Body of pancreas (tissue), 4 donors: ENCODE measurements around the gene NDUFAF3. TPM values are rescaled to one million over a fixed set of nuclear protein-coding genes. Genes with fewer than 3 reads are reported as not detected.

ENCODE experiments used
- ATAC-seq: fragments of 150-250 bp; one replicate; pipeline ENCODE4 v1.9.1; 2016
- DNase-seq, 4 donors: peaks; one replicate each; pipeline ENCODE4 v3.0.0-alpha.2; 2019
- H3K27ac ChIP-seq, 4 donors: fragments of 200-600 bp; sonication (generic); 1 replicate in 3 of 4; 2 replicates in 1 of 4; pipeline versions ENCODE4 v1.5.1 to v1.6.1; 2016 to 2019; ENCODE audit warnings: mild to moderate bottlenecking in 1 of 4, mixed read lengths in 1 of 4, moderate library complexity in 1 of 4
- H3K27me3 ChIP-seq, 2 donors: fragments of 200-600 bp; sonication (generic); one replicate each; pipeline ENCODE4 v1.6.0; 2016; ENCODE audit warnings: mild to moderate bottlenecking in 1 of 2
- H3K36me3 ChIP-seq, 2 donors: fragments of 200-600 bp; sonication (generic); replicated peaks in 1 of 2; 2 replicates each; pipeline ENCODE4 v1.5.1; 2016; ENCODE audit warnings: low read depth in 2 of 2; ENCODE audit not compliant: insufficient read depth in 1 of 2
- H3K4me1 ChIP-seq: fragments of 200-600 bp; sonication (generic); one replicate; pipeline ENCODE4 v1.6.0; 2016
- H3K4me3 ChIP-seq, 2 donors: fragments of 200-600 bp; sonication (generic); 1 replicate in 1 of 2; 2 replicates in 1 of 2; pipeline ENCODE4 v1.5.1; 2016 to 2019
- H3K9me3 ChIP-seq, 3 donors: fragments of 200-600 bp; sonication (generic); 1 replicate in 2 of 3; 2 replicates in 1 of 3; pipeline ENCODE4 v1.5.1; 2016
- CTCF ChIP-seq, 7 experiments: fragments of 450-650 bp in 4 of 7; fragments of 200-600 bp in 3 of 7; sonication (generic) in 3 of 7; IDR thresholded peaks; one replicate each; pipeline ENCODE4 v1.5.1; 2016 to 2019; ENCODE audit warnings: antibody characterized with exemption in 7 of 7
- POLR2A ChIP-seq, 3 donors: fragments of 450-650 bp; IDR thresholded peaks; one replicate each; pipeline ENCODE4 v1.6.1; 2016; ENCODE audit warnings: antibody characterized with exemption in 3 of 3, mild to moderate bottlenecking in 2 of 3
- WGBS, 2 donors: methylation state at CpG; one replicate each; pipeline ENCODE4 v1.1.5; 2017; 5-methylcytosine and 5-hydroxymethylcytosine counted together
- intact Hi-C: fragments of 100-400 bp; cut with DNase I; formaldehyde crosslinking; loops from one replicate; pipeline ENCODE4 v1.15.1; 2023
- total RNA-seq, 2 donors: library from RNA; depleted of rRNA; stranded (reverse); fragments of >200 nt; gene quantifications; one replicate each; pipeline ENCODE4 v1.1.0, GENCODE V29; 2016

The NDUFAF3 gene
- total RNA-seq, 2 donors from 2014 or later: 25.7 to 55.0 TPM

DNA sequence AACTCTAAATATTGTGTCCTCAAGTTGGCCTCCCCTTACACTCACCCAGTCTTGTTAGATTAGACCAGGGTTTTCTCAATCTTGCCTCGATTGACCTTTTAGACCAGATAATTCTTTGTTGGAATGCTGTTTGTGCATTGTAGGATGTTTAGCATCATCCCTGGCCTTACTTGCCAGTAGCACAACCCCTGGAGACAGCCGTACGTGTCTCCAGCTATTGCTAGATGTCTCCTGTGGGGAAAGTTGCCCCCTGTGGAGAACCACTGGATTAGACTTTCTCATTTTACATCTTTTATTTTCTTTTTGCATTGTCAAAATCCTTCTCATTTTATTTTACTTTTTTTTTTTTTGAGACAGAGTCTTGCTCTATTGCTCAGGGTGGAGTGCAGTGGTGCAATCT, 12.5 kb upstream of the NDUFAF3 start:
- no peak overlapping the region for H3K27ac ChIP-seq
- no peak overlapping the region for H3K4me3 ChIP-seq
- peaks cover 48% of the 10 kb centered on the region for H3K4me1 ChIP-seq
- no peaks in the 10 kb centered on the region for H3K27me3 ChIP-seq
- peaks cover 0 to 5% of the 10 kb centered on the region in 2 donors for H3K36me3 ChIP-seq
- TF ChIP-seq POLR2A (IDR thresholded peaks at IDR 0.05): no peak
- TF ChIP-seq CTCF (IDR thresholded peaks at IDR 0.05): no peak
- intact Hi-C loops: no loop called here
- WGBS, 2 donors: 69 to 71% methylated on average over 3 of the region's 3 CpGs
- DNase-seq (no peak), ATAC-seq (no peak)
- H3K9me3 ChIP-seq: no peaks in the 10 kb centered on the region

- peak; percentile 46 to 79 (median 66) for DNase-seq
- Histone ChIP-seq H3K36me3 (peaks cover 0 to 14% of the 10 kb centered on the region in 2 donors), H3K27ac (peak overlapping the region; percentile 7 to 58 (median 29)), H3K27me3 (no peaks in the 10 kb centered on the region), H3K4me1 (peaks cover 51% of the 10 kb centered on the region), H3K9me3 (no peaks in the 10 kb centered on the region), H3K4me3 (no peak overlapping the region)
- no peak for TF ChIP-seq CTCF (IDR thresholded peaks at IDR 0.05)
- TF ChIP-seq POLR2A (IDR thresholded peaks at IDR 0.05): no peak
- WGBS, 2 donors: 16 to 32% methylated on average over 13 to 17 of the region's 17 CpGs
- intact Hi-C loops: no loop called here
- peak; percentile 10 for ATAC-seq
Observed at GRCh38 chr3:49012441-49013017, 9.4 kb upstream of the NDUFAF3 start.

- ATAC-seq: no peak
- Histone ChIP-seq H3K27me3 (no peaks in the 10 kb centered on the region), H3K4me3 (no peak overlapping the region), H3K36me3 (peaks cover 0 to 14% of the 10 kb centered on the region in 2 donors), H3K9me3 (no peaks in the 10 kb centered on the region), H3K4me1 (peaks cover 50% of the 10 kb centered on the region), H3K27ac (peak overlapping the region; percentile 7 to 58 (median 29))
- 83 to 86% methylated on average over 15 to 18 of the region's 19 CpGs for WGBS, 2 donors
- TF ChIP-seq POLR2A (IDR thresholded peaks at IDR 0.05): no peak
- TF ChIP-seq CTCF (IDR thresholded peaks at IDR 0.05): no peak
- no peak for DNase-seq
- intact Hi-C loops: no loop called here
Observed at GRCh38 chr3:49013113-49013737, 8.7 kb upstream of the NDUFAF3 start.

DNA sequence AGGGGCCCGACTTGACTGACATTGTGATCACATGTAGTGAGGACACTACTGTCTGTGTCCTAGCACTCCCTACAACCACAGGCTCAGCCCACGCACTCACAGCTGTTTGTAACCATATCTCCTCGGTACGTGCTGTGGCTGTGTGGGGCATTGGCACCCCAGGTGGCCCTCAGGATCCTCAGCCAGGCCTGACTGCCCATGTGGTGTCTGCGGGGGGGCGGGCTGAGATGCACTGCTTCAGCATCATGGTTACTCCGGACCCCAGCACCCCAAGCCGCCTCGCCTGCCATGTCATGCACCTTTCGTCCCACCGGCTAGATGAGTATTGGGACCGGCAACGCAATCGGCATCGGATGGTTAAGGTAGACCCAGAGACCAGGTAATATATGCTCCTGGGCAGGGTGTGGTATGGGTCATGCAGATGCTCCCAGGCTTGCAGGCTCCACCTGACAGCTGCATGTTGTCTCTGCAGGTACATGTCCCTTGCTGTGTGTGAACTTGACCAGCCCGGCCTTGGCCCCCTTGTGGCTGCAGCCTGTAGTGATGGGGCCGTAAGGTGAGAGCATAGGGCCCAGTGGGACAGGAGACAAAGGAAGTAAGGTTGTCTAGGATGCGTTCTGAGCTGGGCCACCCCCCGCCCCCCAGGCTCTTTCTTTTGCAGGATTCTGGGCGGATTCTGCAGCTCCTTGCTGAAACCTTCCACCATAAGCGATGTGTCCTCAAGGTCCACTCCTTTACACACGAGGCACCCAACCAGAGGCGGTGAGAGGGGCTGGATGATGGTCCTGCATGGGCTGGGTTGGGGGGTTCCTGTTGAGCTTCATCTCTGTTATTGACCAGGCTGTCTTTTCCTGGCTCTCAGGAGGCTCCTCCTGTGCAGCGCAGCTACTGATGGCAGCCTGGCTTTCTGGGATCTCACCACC, 7.9 kb upstream of the NDUFAF3 start:
- intact Hi-C loops: no loop called here
- H3K27me3 ChIP-seq: no peaks in the 10 kb centered on the region
- H3K9me3 ChIP-seq: no peaks in the 10 kb centered on the region
- no peak for TF ChIP-seq POLR2A (IDR thresholded peaks at IDR 0.05)
- peak in 6 of 7 experiments; percentile 27 to 51 (median 45) for TF ChIP-seq CTCF (IDR thresholded peaks at IDR 0.05)
- H3K4me3 ChIP-seq: no peak overlapping the region
- H3K36me3 ChIP-seq: peaks cover 0 to 14% of the 10 kb centered on the region in 2 donors
- H3K27ac ChIP-seq: no peak overlapping the region
- H3K4me1 ChIP-seq: peaks cover 47% of the 10 kb centered on the region
- peak; percentile 49 to 65 (median 56) for DNase-seq
- 82 to 92% methylated on average over 12 to 23 of the region's 24 CpGs for WGBS, 2 donors
- ATAC-seq: peak; percentile 23
